HG02973 (cell line): ENCODE results near the gene TRAP1.

Experiments
- ATAC-seq: cut with Tn5 transposase; IDR thresholded peaks from one replicate; pipeline ENCODE4 v1.9.1; 2021; ENCODE audit warnings: moderate library complexity; ENCODE audit not compliant: unreplicated experiment

Gene TRAP1

GRCh38 chr16:3717235-3718018, at the start of gene TRAP1:
TRAP1 (minus strand) TSS chr16:3717524; CDS start chr16:3717508, 16 bp downstream.
- peak; percentile 87 for ATAC-seq

DNA sequence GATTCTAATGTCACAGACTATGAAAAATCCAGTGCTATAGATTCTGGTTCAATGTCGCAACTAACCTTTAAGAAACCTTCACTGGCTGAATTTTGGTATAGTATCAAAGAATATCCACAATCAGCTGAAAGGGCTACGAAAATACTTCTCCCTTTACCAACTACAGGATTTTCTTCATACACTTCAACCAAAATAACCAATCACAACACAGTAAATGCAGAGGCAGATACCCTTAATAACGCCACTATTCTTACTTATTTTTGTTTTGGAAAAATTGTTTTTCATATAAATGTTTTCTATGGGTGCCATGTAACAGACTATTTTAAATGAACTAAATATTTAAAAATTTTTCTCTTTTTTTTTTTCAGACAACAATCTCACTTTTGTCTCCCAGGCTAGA, 48.9 kb upstream of the TRAP1 start:
- ATAC-seq: no peak

- ATAC-seq: no peak
These were observed 47.1 kb upstream of the TRAP1 start for GRCh38 chr16:3764409-3764808.

DNA sequence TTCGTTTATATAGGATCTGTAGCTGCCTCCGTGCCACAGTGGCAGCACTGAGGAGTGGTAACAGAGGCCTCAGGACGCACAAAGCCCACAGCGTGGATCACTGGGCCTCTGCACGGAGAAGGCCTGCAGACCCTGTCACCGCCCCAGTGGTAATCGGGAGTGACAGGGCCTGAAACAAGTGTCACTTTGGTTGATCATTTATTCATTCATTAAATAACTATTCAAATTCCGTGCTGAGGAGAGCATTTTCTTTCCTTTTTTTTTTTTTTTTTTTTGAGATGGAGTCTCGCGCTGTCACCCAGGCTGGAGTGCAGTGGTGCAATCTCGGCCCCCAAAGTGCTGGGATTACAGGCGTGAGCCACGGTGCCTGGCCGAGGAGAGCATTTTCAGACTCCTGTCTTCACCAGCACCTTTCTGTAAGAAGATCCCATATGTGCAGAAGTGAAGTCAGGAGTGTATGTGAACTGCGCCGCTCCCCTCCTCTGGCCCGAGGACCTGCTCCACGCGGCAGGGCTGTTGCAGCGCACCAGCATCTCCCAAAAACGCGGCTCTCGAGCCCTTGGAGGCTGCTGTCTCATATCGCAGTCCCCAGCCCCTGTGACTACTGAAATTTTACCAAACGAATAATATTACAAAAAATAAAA, 44.9 kb upstream of the TRAP1 start:
- ATAC-seq: no peak

DNA sequence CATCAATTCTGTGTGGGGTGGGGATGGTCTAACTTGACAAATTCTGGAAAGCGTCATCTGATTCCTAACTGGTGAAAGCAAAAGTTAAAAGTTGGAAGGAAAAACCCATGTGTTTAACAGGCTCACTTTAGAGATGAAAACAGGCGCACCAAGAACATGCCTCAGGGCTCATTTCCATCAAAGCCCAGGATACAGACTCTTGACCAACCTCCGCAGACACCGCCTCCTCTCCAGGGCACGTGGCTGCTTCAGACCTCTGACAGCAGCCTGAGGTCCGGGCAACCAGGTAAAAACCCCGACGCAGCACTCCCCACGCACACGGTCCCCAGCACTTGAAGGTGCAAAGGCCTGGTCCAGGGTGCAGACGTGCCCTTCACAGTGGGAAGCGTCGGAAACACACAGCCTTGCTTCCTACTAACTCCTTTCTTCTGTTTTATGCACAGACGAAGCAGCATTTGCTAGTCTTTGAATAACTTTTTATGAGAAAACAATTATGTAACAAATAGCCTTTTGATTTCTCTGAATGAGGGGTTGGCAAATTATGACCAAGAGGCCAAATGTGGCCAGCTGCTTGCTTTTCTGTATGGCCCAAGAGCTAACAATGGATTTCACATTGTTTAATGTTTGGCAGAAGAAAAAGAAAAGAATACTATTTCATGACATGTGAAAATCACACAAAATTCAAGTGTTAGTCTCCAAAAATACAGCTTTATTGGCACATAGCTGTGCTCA, 44.2 kb upstream of the TRAP1 start:
- no peak for ATAC-seq

- no peak for ATAC-seq
These were observed 43.2 kb upstream of the TRAP1 start for GRCh38 chr16:3760518-3760917.

DNA sequence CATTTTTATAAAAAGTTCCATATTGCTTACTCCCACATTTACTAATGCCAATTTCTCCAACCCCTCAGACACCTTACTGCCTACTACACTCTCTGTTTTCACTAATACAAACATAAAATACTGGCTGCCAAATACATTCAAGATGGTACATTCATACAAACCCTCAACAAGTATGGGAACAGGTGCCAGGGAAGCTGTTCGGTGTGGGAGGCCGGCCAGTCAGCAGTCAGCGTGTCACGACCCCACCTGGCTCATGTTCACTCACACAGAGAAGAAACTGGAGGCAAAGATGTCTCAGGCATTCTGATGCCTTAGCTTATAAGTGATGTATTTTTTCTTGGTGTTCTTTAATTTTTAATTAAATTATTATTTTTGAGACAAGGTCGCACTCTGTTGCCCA, 42.4 kb upstream of the TRAP1 start:
- no peak for ATAC-seq

GRCh38 chr16:3756113-3756512, 38.8 kb upstream of the TRAP1 start:
- no peak for ATAC-seq

DNA sequence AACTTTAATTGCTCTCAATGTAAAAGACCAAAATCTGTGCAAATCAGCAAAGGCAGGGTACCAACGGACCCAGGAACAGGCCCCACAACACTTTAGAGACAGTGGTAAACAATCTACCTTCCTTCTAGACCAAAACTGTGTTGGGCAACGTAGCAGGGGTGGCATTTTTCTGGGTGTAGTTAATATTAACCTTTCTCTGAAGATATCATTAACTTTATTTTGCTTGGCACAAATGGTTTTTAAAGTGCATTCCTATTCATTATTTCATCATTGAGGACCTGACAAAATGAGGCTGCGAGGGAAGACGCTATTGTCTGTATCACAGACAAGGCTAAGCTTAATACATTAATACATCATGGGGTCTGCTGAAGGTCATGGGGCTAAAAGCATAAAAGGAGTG, 37.9 kb upstream of the TRAP1 start:
- no peak for ATAC-seq

DNA sequence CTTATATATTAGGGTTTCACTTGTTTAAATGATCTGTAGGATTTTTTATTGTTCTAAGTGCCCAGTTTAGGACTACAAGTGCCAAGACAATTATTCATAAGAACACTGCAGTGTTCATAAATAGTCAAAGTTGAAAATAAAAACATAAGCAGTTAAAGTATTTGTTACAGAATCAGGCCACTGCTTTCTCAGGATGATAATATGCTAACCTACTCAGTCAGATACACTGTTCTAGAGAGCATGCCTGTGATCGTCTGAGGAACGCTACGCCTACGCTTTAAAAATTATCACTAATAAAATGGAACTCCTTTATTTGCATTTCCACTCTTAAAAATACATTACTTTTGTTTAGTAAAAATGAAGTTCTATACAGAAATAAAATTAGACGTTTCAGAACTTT, 37.4 kb upstream of the TRAP1 start:
- no peak for ATAC-seq

GRCh38 chr16:3754081-3754703, 36.9 kb upstream of the TRAP1 start:
- ATAC-seq: no peak

DNA sequence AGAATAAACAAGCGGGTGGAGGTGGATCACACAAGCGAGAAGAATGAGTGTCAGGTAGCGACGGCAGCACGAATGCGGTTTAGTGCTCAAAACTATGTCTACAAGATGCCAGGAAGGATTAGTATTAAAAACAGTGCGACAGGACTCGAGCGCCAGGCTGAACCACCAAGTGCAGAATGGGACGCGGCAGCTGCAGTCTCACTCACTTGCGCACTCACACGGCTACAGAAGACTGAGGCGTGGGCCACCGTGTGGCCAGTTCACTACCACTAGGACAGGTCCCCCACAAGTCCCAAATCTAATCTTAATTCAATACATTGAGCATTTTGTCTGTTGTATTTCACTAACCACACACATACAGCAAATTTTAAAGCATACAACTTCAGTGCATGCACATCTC, 35.7 kb upstream of the TRAP1 start:
- no peak for ATAC-seq

- ATAC-seq: no peak
These were observed 34.6 kb upstream of the TRAP1 start for GRCh38 chr16:3751878-3752277.

DNA sequence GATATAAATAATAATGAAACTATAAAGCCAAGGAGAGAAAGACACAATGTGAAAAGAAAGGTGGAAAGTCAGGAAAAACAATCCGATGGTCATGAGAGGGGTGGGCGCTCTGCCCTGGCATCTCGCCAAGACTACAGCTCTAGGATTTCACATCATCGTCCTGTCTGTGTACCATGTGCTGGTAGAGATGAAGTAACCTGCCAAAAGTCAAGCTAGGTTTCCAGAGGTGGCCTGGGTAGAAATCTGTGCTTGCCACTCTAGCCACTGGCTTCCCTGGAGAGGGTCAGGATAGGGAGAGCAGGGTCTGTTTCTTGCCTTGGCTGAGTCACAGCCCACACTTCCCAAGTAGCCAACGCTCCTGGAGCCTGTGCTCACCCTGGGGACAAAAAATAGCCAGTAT, 31.0 kb upstream of the TRAP1 start:
- ATAC-seq: no peak

DNA sequence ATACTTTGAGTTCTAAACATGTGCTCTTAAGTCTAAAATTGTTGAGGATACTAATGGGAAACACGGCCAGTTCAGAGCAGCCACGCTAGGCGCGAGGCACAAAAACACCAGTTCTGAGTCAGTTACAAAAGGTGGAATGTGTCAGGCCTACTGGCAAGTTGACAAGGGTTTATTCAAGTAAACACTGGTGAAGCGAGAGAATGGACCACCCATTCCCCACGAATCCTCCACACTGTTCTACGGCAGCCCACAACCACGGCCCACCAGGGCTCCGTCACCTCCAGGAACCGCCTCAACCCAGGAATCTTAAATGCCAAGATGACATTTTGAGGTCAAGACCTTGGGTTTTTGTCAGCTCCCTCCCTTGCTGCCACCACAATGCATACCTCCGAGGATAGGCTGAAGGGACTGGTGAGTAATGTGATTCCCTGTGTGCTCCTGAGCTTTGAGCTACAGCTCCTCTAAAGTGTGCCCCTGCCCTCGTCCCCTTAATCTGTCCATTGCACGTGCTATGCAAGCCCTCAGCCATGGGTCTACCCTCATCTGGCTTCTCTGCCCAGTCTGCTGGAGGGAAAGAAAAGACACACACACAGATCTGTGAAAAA, 28.5 kb upstream of the TRAP1 start:
- ATAC-seq: no peak

- no peak for ATAC-seq
These were observed 26.7 kb upstream of the TRAP1 start for GRCh38 chr16:3744018-3744417.

GRCh38 chr16:3740934-3741333, 23.6 kb upstream of the TRAP1 start:
- no peak for ATAC-seq

GRCh38 chr16:3740186-3740585, 22.9 kb upstream of the TRAP1 start:
- no peak for ATAC-seq

DNA sequence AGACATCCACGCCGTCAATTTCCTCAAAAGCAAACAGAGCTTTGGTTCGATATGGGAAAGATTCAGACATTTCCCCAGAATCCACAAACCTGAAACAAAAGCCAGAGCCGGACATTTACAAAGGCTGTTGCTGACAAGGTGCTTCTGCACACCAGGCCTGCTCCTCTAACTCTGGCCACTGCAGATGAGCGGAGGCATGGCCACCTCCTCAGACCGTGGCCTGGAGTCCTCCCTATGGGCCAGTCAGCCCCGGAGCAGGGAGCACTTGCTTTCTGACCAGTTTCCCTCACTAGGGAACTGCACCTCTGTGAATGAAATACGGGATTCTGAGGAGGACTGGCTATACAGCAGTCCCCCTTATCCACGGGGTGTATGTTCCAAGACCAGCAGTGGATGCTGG, 22.3 kb upstream of the TRAP1 start:
- no peak for ATAC-seq

DNA sequence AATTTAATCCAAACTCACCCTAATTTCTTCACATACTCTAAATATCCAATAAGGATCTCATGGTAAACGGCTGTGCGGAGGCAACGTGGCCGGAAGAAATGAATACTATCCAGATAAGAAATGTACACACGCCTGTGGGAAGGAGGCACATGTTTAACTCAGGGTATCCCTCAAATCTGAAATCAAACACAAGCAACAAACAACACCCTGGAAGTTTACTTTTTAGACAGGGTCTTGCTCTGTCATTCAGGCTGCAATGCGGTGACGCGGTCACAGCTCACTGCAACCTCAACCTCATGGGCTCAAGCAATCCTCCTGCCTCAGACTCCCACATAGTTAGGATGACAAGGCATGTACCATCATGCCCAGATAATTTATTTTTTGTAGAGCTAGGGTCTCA, 21.2 kb upstream of the TRAP1 start:
- ATAC-seq: no peak

DNA sequence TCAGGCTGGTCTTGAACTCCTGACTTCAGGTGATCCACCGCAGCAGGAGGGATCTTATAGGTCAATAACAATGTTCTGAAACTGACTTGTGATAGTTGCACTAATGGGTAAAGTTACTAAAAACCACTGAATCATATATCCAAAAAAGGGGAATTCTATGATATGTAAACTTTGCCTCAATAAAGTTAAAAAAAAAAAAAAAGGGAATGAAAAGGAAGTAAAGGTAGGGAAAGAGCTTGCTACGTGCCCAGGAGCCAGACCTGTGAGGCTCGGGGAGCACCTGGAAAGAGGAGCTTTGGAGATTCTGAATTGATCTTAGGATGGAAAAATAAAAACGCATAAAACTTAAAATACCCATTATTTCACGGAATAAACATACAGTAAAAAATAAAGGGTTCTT, 20.8 kb upstream of the TRAP1 start:
- no peak for ATAC-seq
